Osteocyte (in vitro differentiated cells): Measurements from ENCODE around the gene TNFRSF9. TPM values are rescaled to one million over a fixed set of nuclear protein-coding genes. Genes with fewer than 3 reads are reported as not detected.
A peak's percentile ranks its signal among the peaks of the same experiment; 100 is the strongest.

Experiments used
- DNase-seq: peaks from one replicate; pipeline ENCODE4 v3.0.0; 2021; ENCODE audit warnings: mixed read lengths; ENCODE audit not compliant: unreplicated experiment; ENCODE audit errors: extremely low spot score
- H3K27ac Mint-ChIP-seq: one replicate; pipeline ENCODE4 v1.8.0; 2021; ENCODE audit warnings: mild to moderate bottlenecking, mixed read lengths; ENCODE audit not compliant: unreplicated experiment
- H3K27me3 Mint-ChIP-seq: one replicate; pipeline ENCODE4 v1.8.0; 2021; ENCODE audit warnings: mixed read lengths; ENCODE audit not compliant: unreplicated experiment
- H3K36me3 Mint-ChIP-seq: one replicate; pipeline ENCODE4 v1.8.0; 2021; ENCODE audit warnings: mixed read lengths; ENCODE audit not compliant: unreplicated experiment
- H3K4me1 Mint-ChIP-seq: one replicate; pipeline ENCODE4 v1.8.0; 2021; ENCODE audit warnings: mixed read lengths; ENCODE audit not compliant: unreplicated experiment
- H3K4me3 Mint-ChIP-seq: one replicate; pipeline ENCODE4 v1.8.0; 2021; ENCODE audit warnings: mild to moderate bottlenecking, moderate library complexity, mixed read lengths; ENCODE audit not compliant: unreplicated experiment
- H3K9me3 Mint-ChIP-seq: one replicate; pipeline ENCODE4 v1.8.0; 2021; ENCODE audit warnings: mixed read lengths; ENCODE audit not compliant: unreplicated experiment
- CTCF ChIP-seq: fragments of 200-600 bp; sonication (generic); IDR thresholded peaks from 2 replicates; pipeline ENCODE4 v1.5.0; 2021; ENCODE audit warnings: antibody characterized with exemption, mild to moderate bottlenecking, moderate library complexity
- total RNA-seq: library from RNA; stranded (reverse); gene quantifications from 2 replicates; pipeline ENCODE4 v1.2.1, GENCODE V29; 2021

Gene TNFRSF9
- total RNA-seq, 1 donor from 2014 or later = not detected

- no peak for TF ChIP-seq CTCF
- no peaks in the 10 kb centered on the region for H3K36me3 Mint-ChIP-seq
- DNase-seq = no peak
- H3K27me3 Mint-ChIP-seq = peaks cover 20% of the 10 kb centered on the region
- H3K4me3 Mint-ChIP-seq = no peak overlapping the region
- H3K9me3 Mint-ChIP-seq = no peaks in the 10 kb centered on the region
- H3K4me1 Mint-ChIP-seq = no peaks in the 10 kb centered on the region
- H3K27ac Mint-ChIP-seq = no peak overlapping the region
Observed at GRCh38 chr1:7884757-7885156, 55.9 kb downstream of the TNFRSF9 start.

DNA sequence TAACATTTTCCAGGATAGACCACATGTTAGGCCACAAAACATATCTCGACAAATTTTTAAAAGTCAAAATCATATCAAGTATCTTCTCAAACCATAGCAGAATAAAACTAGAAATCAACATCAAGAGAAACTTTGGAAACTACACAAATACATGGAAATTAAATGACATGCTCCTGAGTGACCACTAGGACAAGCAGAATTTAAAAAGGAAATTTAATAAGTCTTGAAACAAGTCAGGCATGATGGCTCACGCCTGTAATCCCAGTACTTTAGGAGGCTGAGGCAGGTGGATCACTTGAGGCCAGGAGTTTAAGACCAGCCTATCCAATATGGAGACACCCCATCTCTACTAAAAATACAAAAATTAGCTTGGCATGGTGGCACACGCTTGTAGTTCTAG, 61.4 kb downstream of the TNFRSF9 start:
- no peak for TF ChIP-seq CTCF
- Mint-ChIP-seq H3K27me3 (peaks cover 14% of the 10 kb centered on the region), H3K4me1 (no peaks in the 10 kb centered on the region), H3K4me3 (no peak overlapping the region), H3K27ac (no peak overlapping the region), H3K36me3 (no peaks in the 10 kb centered on the region), H3K9me3 (peaks cover 9% of the 10 kb centered on the region)
- DNase-seq = no peak

DNA sequence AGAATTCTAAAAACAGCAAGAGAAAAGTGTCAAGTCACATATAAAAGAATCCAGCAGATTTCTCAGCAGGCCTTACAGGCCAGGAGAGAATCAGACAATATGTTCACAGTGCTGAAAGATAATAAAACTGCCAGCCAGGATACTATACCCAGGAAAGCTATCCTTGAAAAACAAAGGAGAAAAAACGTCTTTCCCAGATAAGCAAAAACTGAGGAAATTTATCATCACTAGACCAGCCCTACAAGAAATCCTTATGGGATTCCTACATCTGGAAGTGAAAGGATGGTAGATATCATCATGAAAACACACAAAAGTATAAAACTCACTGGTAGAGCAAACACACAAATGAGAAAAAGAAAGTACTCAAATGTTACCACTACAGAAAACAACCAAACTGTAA, 62.6 kb downstream of the TNFRSF9 start:
- no peak for TF ChIP-seq CTCF
- peaks cover 19% of the 10 kb centered on the region for H3K27me3 Mint-ChIP-seq
- peaks cover 9% of the 10 kb centered on the region for H3K9me3 Mint-ChIP-seq
- no peak for DNase-seq
- H3K36me3 Mint-ChIP-seq = no peaks in the 10 kb centered on the region
- no peak overlapping the region for H3K27ac Mint-ChIP-seq
- H3K4me3 Mint-ChIP-seq = no peak overlapping the region
- no peaks in the 10 kb centered on the region for H3K4me1 Mint-ChIP-seq

DNA sequence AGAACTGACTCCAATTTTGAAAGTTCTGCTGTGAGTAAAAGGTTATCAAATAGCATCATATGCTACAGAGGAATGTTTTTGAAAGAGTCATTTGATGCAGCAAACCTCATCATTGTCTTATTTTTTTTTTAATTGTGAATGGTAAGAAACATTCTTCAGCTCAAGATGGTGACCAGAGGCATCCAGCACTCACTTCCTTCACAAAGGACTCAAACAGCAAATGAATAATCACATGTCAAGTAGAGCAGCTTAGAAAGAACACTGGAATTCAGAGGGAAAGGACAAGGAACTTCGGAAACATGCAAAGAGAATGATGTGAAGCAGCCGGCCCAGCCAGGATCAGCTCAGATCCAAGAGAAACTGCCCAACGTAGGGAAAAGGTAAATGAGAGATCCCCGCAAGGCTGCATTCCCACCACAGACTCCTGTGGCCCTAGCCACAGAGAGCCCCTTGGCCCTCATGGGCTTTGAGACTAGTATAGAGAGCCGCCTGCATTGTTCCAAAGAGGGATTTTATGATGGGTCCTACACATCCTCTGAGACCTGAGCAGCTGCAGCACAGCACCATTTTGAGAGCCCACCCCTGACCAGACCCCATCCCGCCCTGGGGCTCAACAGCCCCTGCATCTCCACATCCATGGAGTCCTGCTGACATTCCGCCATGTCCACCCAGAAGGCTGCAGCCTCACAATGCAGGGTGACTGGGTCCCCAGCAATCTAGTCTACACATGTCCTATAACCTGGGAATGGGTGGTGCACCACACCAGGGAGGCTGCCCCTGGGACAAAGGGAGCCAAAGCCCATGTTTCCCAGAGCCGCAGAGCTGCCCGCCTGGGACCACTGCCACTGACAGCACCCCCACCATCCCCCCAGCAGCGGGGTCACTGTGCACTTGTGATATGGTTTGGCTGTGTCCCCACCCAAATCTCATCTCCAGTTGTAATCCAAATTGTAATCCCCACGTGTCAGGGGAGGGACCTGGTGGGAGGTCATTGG, 66.5 kb downstream of the TNFRSF9 start:
- no peak overlapping the region for H3K4me3 Mint-ChIP-seq
- peaks cover 12% of the 10 kb centered on the region for H3K9me3 Mint-ChIP-seq
- DNase-seq = peak; percentile 78
- H3K27me3 Mint-ChIP-seq = peaks cover 19% of the 10 kb centered on the region
- no peak for TF ChIP-seq CTCF
- H3K27ac Mint-ChIP-seq = no peak overlapping the region
- no peaks in the 10 kb centered on the region for H3K4me1 Mint-ChIP-seq
- H3K36me3 Mint-ChIP-seq = no peaks in the 10 kb centered on the region

- Mint-ChIP-seq H3K27me3 (peaks cover 10% of the 10 kb centered on the region), H3K36me3 (no peaks in the 10 kb centered on the region), H3K4me1 (no peaks in the 10 kb centered on the region), H3K27ac (no peak overlapping the region), H3K4me3 (no peak overlapping the region), H3K9me3 (peaks cover 4% of the 10 kb centered on the region)
- no peak for TF ChIP-seq CTCF
- DNase-seq = peak; percentile 64
Observed at GRCh38 chr1:7871136-7871535, 69.5 kb downstream of the TNFRSF9 start.
